Endothelial cell of umbilical vein (primary cell): Measurements from ENCODE around the gene CDC42.

ENCODE experiments used
- EZH2 ChIP-seq: IDR thresholded peaks from 2 replicates; pipeline ENCODE4 v1.6.1; 2012; ENCODE audit warnings: borderline replicate concordance, low read depth, mild to moderate bottlenecking, moderate library complexity, low read length, inconsistent platforms; ENCODE audit not compliant: severe bottlenecking
- MYC ChIP-seq: IDR thresholded peaks from one replicate; pipeline ENCODE4 v1.6.1; 2011; ENCODE audit warnings: mild to moderate bottlenecking, low read depth, low read length
- TF ChIP-seq, protein P1 (sequence below), 2 donors: IDR thresholded peaks; 1 replicate in 1 of 2; 2 replicates in 1 of 2; pipeline ENCODE4 v1.5.1; 2011; ENCODE audit warnings: low read length in 2 of 2, mild to moderate bottlenecking in 2 of 2, moderate library complexity in 2 of 2, control low read depth in 1 of 2, inconsistent platforms in 1 of 2, low read depth in 1 of 2; ENCODE audit not compliant: insufficient read depth in 1 of 2; ENCODE audit errors: extremely low read depth in 1 of 2

DNA sequence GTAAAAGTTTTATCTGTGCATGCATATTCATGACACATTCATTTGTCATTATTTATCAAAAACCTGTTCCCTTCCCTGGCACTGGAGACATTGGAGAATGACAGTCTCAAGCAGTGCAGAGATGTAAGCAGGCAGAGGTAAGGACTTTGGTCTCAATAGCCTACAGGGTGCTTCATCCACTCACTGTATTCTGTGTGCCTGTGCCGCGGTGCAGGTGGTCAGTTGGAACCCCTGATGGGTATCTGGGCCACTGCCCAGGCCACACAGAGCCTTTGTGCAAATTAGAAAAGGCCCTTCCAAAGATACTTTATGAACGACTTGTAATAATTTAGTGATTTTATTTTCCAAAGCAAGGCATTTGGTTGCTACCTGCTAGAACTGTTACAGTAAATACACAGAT lies 44.0 kb downstream of the CDC42 start:
- TF ChIP-seq MYC (no peak), EZH2 (no peak)
- TF ChIP-seq, protein P1, sequence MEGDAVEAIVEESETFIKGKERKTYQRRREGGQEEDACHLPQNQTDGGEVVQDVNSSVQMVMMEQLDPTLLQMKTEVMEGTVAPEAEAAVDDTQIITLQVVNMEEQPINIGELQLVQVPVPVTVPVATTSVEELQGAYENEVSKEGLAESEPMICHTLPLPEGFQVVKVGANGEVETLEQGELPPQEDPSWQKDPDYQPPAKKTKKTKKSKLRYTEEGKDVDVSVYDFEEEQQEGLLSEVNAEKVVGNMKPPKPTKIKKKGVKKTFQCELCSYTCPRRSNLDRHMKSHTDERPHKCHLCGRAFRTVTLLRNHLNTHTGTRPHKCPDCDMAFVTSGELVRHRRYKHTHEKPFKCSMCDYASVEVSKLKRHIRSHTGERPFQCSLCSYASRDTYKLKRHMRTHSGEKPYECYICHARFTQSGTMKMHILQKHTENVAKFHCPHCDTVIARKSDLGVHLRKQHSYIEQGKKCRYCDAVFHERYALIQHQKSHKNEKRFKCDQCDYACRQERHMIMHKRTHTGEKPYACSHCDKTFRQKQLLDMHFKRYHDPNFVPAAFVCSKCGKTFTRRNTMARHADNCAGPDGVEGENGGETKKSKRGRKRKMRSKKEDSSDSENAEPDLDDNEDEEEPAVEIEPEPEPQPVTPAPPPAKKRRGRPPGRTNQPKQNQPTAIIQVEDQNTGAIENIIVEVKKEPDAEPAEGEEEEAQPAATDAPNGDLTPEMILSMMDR (IDR thresholded peaks at IDR 0.05; ENCODE audit: extremely low read depth in 1 of 2, insufficient read depth in 1 of 2, low read depth in 1 of 2, low read length in 2 of 2): no peak
